Gastrocnemius medialis (tissue), 4 donors: ENCODE measurements around the gene ABO. TPM values are rescaled to one million over a fixed set of nuclear protein-coding genes. Genes with fewer than 3 reads are reported as not detected.
"Not testable (repeated sequence)": the region's sequence is repeated elsewhere in the genome, so short reads cannot be mapped to it uniquely, and the experiment has no call there.

ENCODE experiments used
- ATAC-seq, 2 donors: fragments of 150-250 bp; one replicate each; pipeline ENCODE4 v1.9.1; 2016
- DNase-seq, 2 donors: peaks; one replicate each; pipeline ENCODE4 v3.0.0-alpha.2; 2019
- H3K27ac ChIP-seq, 4 donors: fragments of 200-600 bp; sonication (generic); 1 replicate in 1 of 4; 2 replicates in 3 of 4; pipeline ENCODE4 v1.5.1; 2016 to 2018; ENCODE audit warnings: mild to moderate bottlenecking in 2 of 4, moderate library complexity in 1 of 4
- H3K27me3 ChIP-seq, 3 donors: fragments of 200-600 bp; sonication (generic) in 2 of 3; 1 replicate in 1 of 3; 2 replicates in 2 of 3; pipeline versions ENCODE4 v1.5.1 to v1.6.0; 2016 to 2019; ENCODE audit warnings: mild to moderate bottlenecking in 1 of 3, moderate library complexity in 1 of 3
- H3K36me3 ChIP-seq, 2 donors: fragments of 200-600 bp; sonication (generic) in 1 of 2; one replicate each; pipeline ENCODE4 v1.5.1; 2017 to 2018
- H3K4me1 ChIP-seq, 2 donors: fragments of 200-600 bp; sonication (generic) in 1 of 2; one replicate each; pipeline ENCODE4 v1.5.1; 2016 to 2017; ENCODE audit warnings: mild to moderate bottlenecking in 2 of 2
- H3K4me3 ChIP-seq, 4 donors: fragments of 200-600 bp; sonication (generic) in 3 of 4; 1 replicate in 1 of 4; 2 replicates in 3 of 4; pipeline ENCODE4 v1.5.1; 2016 to 2019; ENCODE audit warnings: mild to moderate bottlenecking in 2 of 4
- H3K9me3 ChIP-seq, 3 donors: fragments of 200-600 bp; sonication (generic) in 2 of 3; 1 replicate in 1 of 3; 2 replicates in 2 of 3; pipeline ENCODE4 v1.5.1; 2016 to 2019
- CTCF ChIP-seq, 5 experiments: fragments of 450-650 bp in 3 of 5; fragments of 200-600 bp in 2 of 5; sonication (generic) in 2 of 5; IDR thresholded peaks in 4 of 5; conservative IDR thresholded peaks in 1 of 5; 1 replicate in 4 of 5; 2 replicates in 1 of 5; pipeline ENCODE4 v1.5.1; 2016 to 2019; ENCODE audit warnings: antibody characterized with exemption in 5 of 5, mild to moderate bottlenecking in 3 of 5, moderate library complexity in 3 of 5
- POLR2A ChIP-seq, 2 donors: fragments of 450-650 bp; IDR thresholded peaks; one replicate each; pipeline ENCODE4 v1.6.1; 2017; ENCODE audit warnings: antibody characterized with exemption in 2 of 2, mild to moderate bottlenecking in 2 of 2, moderate library complexity in 2 of 2
- in situ Hi-C, 4 donors: fragments of 200-750 bp; cut with MboI; loops; one replicate each; pipeline versions ENCODE4 v1.15.0 to v1.8.0; 2017; ENCODE audit warnings: low sequenced_read_pairs in 4 of 4
- intact Hi-C: fragments of 100-400 bp; cut with DNase I; formaldehyde crosslinking; loops from one replicate; pipeline ENCODE4 v1.15.1; 2023; ENCODE audit warnings: low total_unique reads
- total RNA-seq, 4 donors: library from RNA; depleted of rRNA; stranded (reverse); fragments of >200 nt; gene quantifications; one replicate each; pipeline versions ENCODE4 v1.1.0 to v1.2.3, GENCODE V29; 2016

The ABO gene
- total RNA-seq, 4 donors from 2014 or later = 0.24 to 2.4 (median 0.44) TPM; not detected in 1

DNA sequence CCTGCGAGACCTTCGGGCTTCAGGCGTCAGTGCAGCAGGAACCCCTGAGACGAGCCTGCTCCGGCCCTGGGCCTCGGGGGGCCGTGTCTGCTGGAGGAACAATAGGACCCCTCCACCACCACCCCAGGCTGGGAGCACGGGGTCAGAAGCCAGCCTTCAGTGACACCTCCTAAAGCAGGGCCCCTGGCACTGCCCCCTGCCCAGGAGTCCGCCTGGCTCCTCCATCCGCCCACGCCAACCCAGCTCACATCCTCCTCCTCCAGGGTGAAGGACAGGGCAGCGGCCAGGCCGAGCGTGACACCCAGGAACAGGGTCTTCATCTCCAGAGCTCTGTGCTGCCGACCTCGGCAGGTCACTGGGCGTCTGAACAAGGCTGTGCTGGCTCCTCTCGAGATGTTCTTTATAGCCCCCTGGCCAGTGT, 66.1 kb downstream of the ABO start, which contains the start of gene OBP2B:
Gene OBP2B (minus strand): TSS at position 371 of the 421 bp plus-strand sequence. CDS start 51 bp downstream, at position 320.
- intact Hi-C loops, H3K9me3 ChIP-seq, H3K4me3 ChIP-seq, DNase-seq, in situ Hi-C loops, H3K36me3 ChIP-seq, ATAC-seq, H3K27ac ChIP-seq, H3K4me1 ChIP-seq: not testable (repeated sequence)
- peaks cover 0 to 12% (median 9%) of the 10 kb centered on the region in 3 donors for H3K27me3 ChIP-seq

- H3K27ac ChIP-seq, H3K4me1 ChIP-seq, H3K36me3 ChIP-seq, H3K4me3 ChIP-seq, ATAC-seq, H3K9me3 ChIP-seq, intact Hi-C loops, DNase-seq, in situ Hi-C loops: not testable (repeated sequence)
- H3K27me3 ChIP-seq = peaks cover 0 to 12% (median 9%) of the 10 kb centered on the region in 3 donors
Measured at GRCh38 chr9:133208171-133208879, 66.7 kb downstream of the ABO start.

- DNase-seq = no peak
- intact Hi-C loops = no loop called here
- no peak for ATAC-seq
- no peaks in the 10 kb centered on the region for H3K4me1 ChIP-seq
- peaks cover 0 to 12% (median 9%) of the 10 kb centered on the region in 3 donors for H3K27me3 ChIP-seq
- in situ Hi-C loops = no loop called here
- no peak for TF ChIP-seq POLR2A (IDR thresholded peaks at IDR 0.05)
- TF ChIP-seq CTCF (IDR thresholded peaks at IDR 0.05 in 4 of 5, conservative IDR thresholded peaks at IDR 0.05 in 1 of 5) = no peak
- no peaks in the 10 kb centered on the region for H3K36me3 ChIP-seq
- H3K27ac ChIP-seq = no peak overlapping the region
- H3K9me3 ChIP-seq = no peaks in the 10 kb centered on the region
- no peak overlapping the region for H3K4me3 ChIP-seq
Measured at GRCh38 chr9:133207540-133208170, 67.3 kb downstream of the ABO start.

DNA sequence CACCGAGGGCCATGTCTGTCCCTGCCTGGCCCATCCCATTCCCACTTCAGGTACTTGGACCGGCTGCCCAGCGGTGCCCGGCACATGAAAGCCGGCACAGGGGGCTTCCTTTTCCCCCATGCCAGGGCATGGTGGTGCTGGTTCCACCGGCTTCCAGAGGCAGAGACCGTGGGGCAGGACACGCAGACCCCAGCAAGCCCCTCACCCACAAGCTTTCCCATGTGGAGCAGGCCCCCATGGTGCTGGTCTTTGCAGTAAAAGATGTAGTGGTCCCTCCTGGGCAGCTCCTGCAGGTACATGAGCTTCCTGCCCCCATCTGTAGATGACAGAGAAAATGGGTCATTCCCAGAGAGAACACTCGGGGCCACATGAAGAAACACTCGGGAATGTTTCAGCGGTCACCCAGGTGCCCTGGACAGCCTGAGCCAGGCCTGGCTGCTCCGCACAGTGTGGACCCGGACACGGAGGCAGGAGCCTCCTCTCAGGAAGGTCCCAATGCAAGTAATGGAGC, 67.9 kb downstream of the ABO start:
- no peaks in the 10 kb centered on the region for H3K4me1 ChIP-seq
- TF ChIP-seq POLR2A (IDR thresholded peaks at IDR 0.05) = no peak
- TF ChIP-seq CTCF (IDR thresholded peaks at IDR 0.05 in 4 of 5, conservative IDR thresholded peaks at IDR 0.05 in 1 of 5) = no peak
- H3K27ac ChIP-seq = no peak overlapping the region
- no peak overlapping the region for H3K4me3 ChIP-seq
- in situ Hi-C loops (no loop called here), intact Hi-C loops (no loop called here)
- ATAC-seq (no peak), DNase-seq (no peak)
- no peaks in the 10 kb centered on the region for H3K36me3 ChIP-seq
- no peaks in the 10 kb centered on the region for H3K9me3 ChIP-seq
- peaks cover 0 to 12% (median 9%) of the 10 kb centered on the region in 3 donors for H3K27me3 ChIP-seq

DNA sequence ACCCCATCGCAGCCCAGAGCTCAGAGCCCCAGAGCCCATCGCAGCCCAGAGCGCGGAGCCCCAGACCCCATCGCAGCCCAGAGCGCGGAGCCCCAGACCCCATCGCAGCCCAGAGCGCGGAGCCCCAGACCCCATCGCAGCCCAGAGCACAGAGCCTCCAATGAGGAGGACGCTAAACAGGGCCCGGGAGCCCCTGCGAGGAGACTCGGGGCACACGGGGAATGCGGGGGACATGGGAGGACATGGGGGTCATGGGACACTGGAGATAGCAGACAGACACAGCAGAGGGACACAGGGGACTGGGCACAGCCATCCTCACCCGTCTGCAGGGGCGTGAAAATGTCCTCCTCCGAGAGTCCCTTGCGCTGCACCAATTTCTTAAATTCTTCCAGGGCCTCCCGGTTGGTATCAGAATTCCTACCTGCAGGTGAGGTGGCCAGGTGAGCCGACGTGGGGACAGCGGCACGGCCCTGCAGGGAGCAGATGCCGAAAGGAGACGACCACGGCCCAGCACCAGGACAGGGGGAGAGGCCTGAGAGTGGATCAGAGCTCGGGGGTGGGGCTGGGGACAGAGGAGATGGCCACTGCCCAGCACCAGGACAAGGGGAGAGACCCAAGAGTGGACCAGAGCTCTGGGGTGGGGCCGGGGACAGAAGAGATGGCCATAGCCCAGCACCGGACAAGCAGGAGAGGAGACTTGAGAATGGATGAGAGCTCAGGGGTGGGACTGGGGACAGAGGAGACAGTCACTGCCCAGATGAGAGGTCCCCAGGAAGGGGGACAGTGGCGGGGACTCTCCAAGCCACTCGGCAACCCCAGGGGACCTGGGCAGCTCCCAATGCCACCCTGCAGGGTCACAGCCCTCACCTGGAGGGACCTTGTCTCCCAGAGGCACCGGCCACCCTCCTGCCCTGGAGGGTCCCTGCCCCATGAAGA, 68.7 kb downstream of the ABO start:
- Histone ChIP-seq H3K27me3 (peaks cover 0 to 7% (median 5%) of the 10 kb centered on the region in 3 donors), H3K27ac (no peak overlapping the region), H3K36me3 (no peaks in the 10 kb centered on the region), H3K4me1 (no peaks in the 10 kb centered on the region), H3K9me3 (no peaks in the 10 kb centered on the region), H3K4me3 (no peak overlapping the region)
- ATAC-seq = no peak
- no peak for DNase-seq
- intact Hi-C loops (no loop called here), in situ Hi-C loops (no loop called here)
- TF ChIP-seq CTCF (IDR thresholded peaks at IDR 0.05 in 4 of 5, conservative IDR thresholded peaks at IDR 0.05 in 1 of 5) (no peak), POLR2A (IDR thresholded peaks at IDR 0.05) (no peak)

DNA sequence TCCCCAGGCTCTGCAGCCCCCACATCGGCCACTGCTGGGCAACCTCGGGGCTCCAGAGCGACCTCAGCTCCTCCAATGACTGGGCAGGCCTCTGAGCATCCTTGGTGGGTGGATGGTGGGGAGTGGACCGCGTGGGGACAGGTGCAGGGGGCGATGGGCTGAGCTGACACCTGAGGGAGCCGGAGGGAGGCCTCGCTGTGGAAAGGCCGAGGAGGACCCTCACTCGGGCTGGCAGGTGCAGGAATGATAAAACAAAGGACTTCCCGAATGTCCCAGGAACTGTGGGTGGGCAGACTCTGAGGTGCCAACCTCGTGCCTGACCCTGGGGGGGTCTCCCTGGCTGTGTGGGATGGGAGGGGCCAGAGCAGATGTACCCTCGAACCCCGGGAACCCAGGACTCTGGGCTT, 69.5 kb downstream of the ABO start:
- ATAC-seq, H3K9me3 ChIP-seq, H3K27ac ChIP-seq, H3K36me3 ChIP-seq, in situ Hi-C loops, intact Hi-C loops, H3K27me3 ChIP-seq, H3K4me1 ChIP-seq, DNase-seq, H3K4me3 ChIP-seq: not testable (repeated sequence)
